Fibroblast of lung (primary cell): Measurements from ENCODE around the gene COL6A2. TPM values are rescaled to one million over a fixed set of nuclear protein-coding genes. Genes with fewer than 3 reads are reported as not detected.

Experiments used
- DNase-seq, 2 donors: peaks; one replicate each; pipeline versions ENCODE4 v3.0.0 to v3.0.0-alpha.2; 2010; ENCODE audit warnings: low read depth in 2 of 2
- H2AFZ ChIP-seq: 2 replicates; pipeline ENCODE4 v1.5.1; 2012; ENCODE audit warnings: low read length, control low read depth, inconsistent platforms
- H3K27ac ChIP-seq: 2 replicates; pipeline ENCODE4 v1.5.1; 2011; ENCODE audit warnings: low read length, control low read depth; ENCODE audit not compliant: insufficient read depth
- H3K27me3 ChIP-seq: 2 replicates; pipeline ENCODE4 v1.5.1; 2011; ENCODE audit warnings: mild to moderate bottlenecking, low read length; ENCODE audit not compliant: control insufficient read depth, insufficient read depth
- H3K36me3 ChIP-seq: 2 replicates; pipeline ENCODE4 v1.5.1; 2011; ENCODE audit warnings: low read length; ENCODE audit not compliant: control insufficient read depth, insufficient read depth
- H3K4me1 ChIP-seq: 2 replicates; pipeline ENCODE4 v1.5.1; 2011; ENCODE audit warnings: low read length; ENCODE audit not compliant: control insufficient read depth, insufficient read depth; ENCODE audit errors: extremely low read depth
- H3K4me2 ChIP-seq: 2 replicates; pipeline ENCODE4 v1.5.1; 2011; ENCODE audit warnings: low read length, control low read depth; ENCODE audit not compliant: insufficient read depth; ENCODE audit errors: extremely low read depth
- H3K4me3 ChIP-seq, 4 experiments: fragments of 200-600 bp in 1 of 4; sonication (generic) in 1 of 4; replicated peaks in 1 of 4; 2 replicates each; pipeline ENCODE4 v1.5.1; 2011 to 2016; ENCODE audit warnings: low read length in 4 of 4, low read depth in 3 of 4, mild to moderate bottlenecking in 3 of 4, control low read depth in 2 of 4, inconsistent platforms in 1 of 4, mixed read lengths in 1 of 4; ENCODE audit not compliant: insufficient read depth in 1 of 4; ENCODE audit errors: control extremely low read depth in 1 of 4
- H3K79me2 ChIP-seq: 2 replicates; pipeline ENCODE4 v1.5.1; 2012; ENCODE audit warnings: mild to moderate bottlenecking, low read length, inconsistent platforms; ENCODE audit not compliant: control insufficient read depth, insufficient read depth
- H3K9ac ChIP-seq: 2 replicates; pipeline ENCODE4 v1.5.1; 2011; ENCODE audit warnings: mild to moderate bottlenecking, low read length, control low read depth; ENCODE audit not compliant: insufficient read depth
- H3K9me3 ChIP-seq: 2 replicates; pipeline ENCODE4 v1.5.1; 2012; ENCODE audit warnings: low read depth, low read length; ENCODE audit not compliant: control insufficient read depth, insufficient read depth
- H4K20me1 ChIP-seq: 2 replicates; pipeline ENCODE4 v1.5.1; 2011; ENCODE audit warnings: low read length; ENCODE audit not compliant: control insufficient read depth, insufficient read depth; ENCODE audit errors: extremely low read depth
- EZH2 ChIP-seq: IDR thresholded peaks from 2 replicates; pipeline ENCODE4 v1.5.1; 2012; ENCODE audit warnings: low read length, control low read depth, mild to moderate bottlenecking; ENCODE audit errors: missing control alignments
- polyA plus RNA-seq, 2 donors: library from polyadenylated mRNA; depleted of rRNA in 1 of 2; stranded (reverse) in 1 of 2; unstranded in 1 of 2; fragments of >200 nt; gene quantifications; 2 replicates each; pipeline ENCODE4 v1.2.1, GENCODE V29; 2011 to 2012; ENCODE audit warnings: missing spikeins in 1 of 2
- total RNA-seq: library from RNA; depleted of rRNA; stranded (reverse); fragments of >200 nt; gene quantifications from 2 replicates; pipeline ENCODE4 v1.2.1, GENCODE V29; 2014
- TF ChIP-seq, protein P1 (sequence below), 2 donors: IDR thresholded peaks in 1 of 2; conservative IDR thresholded peaks in 1 of 2; 1 replicate in 1 of 2; 2 replicates in 1 of 2; pipeline ENCODE4 v1.5.1; 2011 to 2012; ENCODE audit warnings: low read length in 2 of 2, control low read depth in 1 of 2, inconsistent platforms in 1 of 2, low read depth in 1 of 2, mild to moderate bottlenecking in 1 of 2

Gene COL6A2
- total and polyA plus RNA-seq, 2 donors (not counting 1 experiment from before 2014, with no cell fraction given) = 702 to 782 TPM

DNA sequence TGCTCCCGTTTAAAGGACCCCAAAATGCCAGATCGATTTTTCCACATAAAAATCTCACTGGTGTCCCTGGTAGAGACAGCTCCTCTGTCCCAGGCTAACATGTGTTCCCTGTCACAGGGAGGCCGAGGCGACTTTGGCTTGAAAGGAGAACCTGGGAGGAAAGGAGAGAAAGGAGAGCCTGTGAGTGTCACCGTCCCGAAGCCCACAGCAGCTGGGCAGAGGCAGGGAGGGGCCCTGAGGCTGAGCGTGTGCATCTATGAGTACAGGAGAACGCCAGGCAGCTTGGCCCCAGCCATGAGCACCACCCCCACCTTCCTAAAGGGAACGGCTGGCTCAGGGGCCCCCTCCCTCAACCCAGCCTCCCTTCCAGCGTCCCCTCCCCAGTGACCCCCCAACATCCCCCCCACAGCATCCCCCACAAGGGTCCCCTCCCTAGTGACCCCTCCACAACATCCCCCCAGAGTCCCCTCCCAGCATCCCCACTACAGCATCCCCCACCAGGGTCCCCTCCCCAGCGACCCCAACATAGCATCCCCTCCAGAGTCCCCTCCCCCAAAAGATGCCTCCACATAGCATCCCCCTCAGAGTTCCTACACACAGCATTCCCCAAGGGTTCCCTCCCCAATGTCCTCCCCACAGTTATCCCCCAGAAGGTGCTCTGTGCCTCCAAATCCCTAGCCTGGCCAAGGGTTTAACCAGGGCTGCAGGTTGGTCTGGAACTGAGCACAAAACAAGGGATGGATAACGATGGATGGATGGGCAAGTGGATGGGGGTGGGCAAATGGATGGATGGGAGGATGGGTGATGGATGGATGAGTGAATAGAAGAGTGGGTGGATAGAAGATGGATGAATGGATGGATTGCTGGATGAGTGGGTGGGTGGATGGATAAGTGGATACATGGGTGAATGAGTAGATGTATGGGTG, 25.1 kb downstream of the COL6A2 start:
- Histone ChIP-seq H4K20me1 (no peaks in the 10 kb centered on the region), H3K9ac (no peak overlapping the region), H3K79me2 (peaks cover 25% of the 10 kb centered on the region)

GRCh38 chr21:46124083-46124925, 26.4 kb downstream of the COL6A2 start:
- Histone ChIP-seq H3K9me3 (no peaks in the 10 kb centered on the region), H3K36me3 (peaks cover 78% of the 10 kb centered on the region), H3K4me3 (no peak overlapping the region), H3K27me3 (no peaks in the 10 kb centered on the region), H3K27ac (no peak overlapping the region), H3K9ac (no peak overlapping the region), H3K79me2 (peaks cover 15% of the 10 kb centered on the region), H4K20me1 (no peaks in the 10 kb centered on the region), H3K4me1 (no peaks in the 10 kb centered on the region), H2AFZ (no peak overlapping the region), H3K4me2 (no peak overlapping the region)
- TF ChIP-seq, protein P1, sequence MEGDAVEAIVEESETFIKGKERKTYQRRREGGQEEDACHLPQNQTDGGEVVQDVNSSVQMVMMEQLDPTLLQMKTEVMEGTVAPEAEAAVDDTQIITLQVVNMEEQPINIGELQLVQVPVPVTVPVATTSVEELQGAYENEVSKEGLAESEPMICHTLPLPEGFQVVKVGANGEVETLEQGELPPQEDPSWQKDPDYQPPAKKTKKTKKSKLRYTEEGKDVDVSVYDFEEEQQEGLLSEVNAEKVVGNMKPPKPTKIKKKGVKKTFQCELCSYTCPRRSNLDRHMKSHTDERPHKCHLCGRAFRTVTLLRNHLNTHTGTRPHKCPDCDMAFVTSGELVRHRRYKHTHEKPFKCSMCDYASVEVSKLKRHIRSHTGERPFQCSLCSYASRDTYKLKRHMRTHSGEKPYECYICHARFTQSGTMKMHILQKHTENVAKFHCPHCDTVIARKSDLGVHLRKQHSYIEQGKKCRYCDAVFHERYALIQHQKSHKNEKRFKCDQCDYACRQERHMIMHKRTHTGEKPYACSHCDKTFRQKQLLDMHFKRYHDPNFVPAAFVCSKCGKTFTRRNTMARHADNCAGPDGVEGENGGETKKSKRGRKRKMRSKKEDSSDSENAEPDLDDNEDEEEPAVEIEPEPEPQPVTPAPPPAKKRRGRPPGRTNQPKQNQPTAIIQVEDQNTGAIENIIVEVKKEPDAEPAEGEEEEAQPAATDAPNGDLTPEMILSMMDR (conservative IDR thresholded peaks at IDR 0.05 in 1 of 2, IDR thresholded peaks at IDR 0.05 in 1 of 2; ENCODE audit: low read depth in 1 of 2, low read length in 2 of 2) = no peak
- no peak for TF ChIP-seq EZH2
- DNase-seq = no peak

More for the DNA sequence above, 25.1 kb downstream of the COL6A2 start:
- DNase-seq = no peak
- no peak for TF ChIP-seq EZH2
- TF ChIP-seq, protein P1 (conservative IDR thresholded peaks at IDR 0.05 in 1 of 2, IDR thresholded peaks at IDR 0.05 in 1 of 2; ENCODE audit: low read depth in 1 of 2, low read length in 2 of 2) = no peak
- H3K9me3 ChIP-seq = no peaks in the 10 kb centered on the region
- no peak overlapping the region for H3K27ac ChIP-seq
- peaks cover 79% of the 10 kb centered on the region for H3K36me3 ChIP-seq
- H3K4me2 ChIP-seq = no peak overlapping the region
- no peaks in the 10 kb centered on the region for H3K27me3 ChIP-seq
- no peak overlapping the region for H2AFZ ChIP-seq
- H3K4me3 ChIP-seq = no peak overlapping the region
- H3K4me1 ChIP-seq = no peaks in the 10 kb centered on the region
